ENCODE measurements around the gene HCN2.
"Not testable (repeated sequence)": the region's sequence is repeated elsewhere in the genome, so short reads cannot be mapped to it uniquely, and the experiment has no call there.

The HCN2 gene

GRCh38 chr19:623175-623916 lies 33.7 kb downstream of the HCN2 start:
- WGBS, 2 experiments (ENCODE audit: insufficient coverage in 2 of 2) = 94 to 96% methylated on average over 38 to 43 of the region's 44 CpGs
- Histone ChIP-seq H3K27ac (ENCODE audit: low read depth, low read length, severe bottlenecking) (no peak overlapping the region), H3K9me3 (ENCODE audit: control insufficient read depth, low read length) (no peaks in the 10 kb centered on the region), H3K4me3 (ENCODE audit: extremely low read depth, insufficient read depth, low read length, poor library complexity, severe bottlenecking) (no peak overlapping the region), H3K36me3 (ENCODE audit: control insufficient read depth, insufficient read depth, low read length) (peaks cover 66% of the 10 kb centered on the region), H3K4me1 (ENCODE audit: control insufficient read depth, insufficient read depth, low read length, poor library complexity, severe bottlenecking) (no peaks in the 10 kb centered on the region)

- peaks cover 66% of the 10 kb centered on the region for H3K36me3 ChIP-seq (ENCODE audit: control insufficient read depth, insufficient read depth, low read length)
- 90 to 91% methylated on average over 22 to 24 of the region's 24 CpGs for WGBS, 2 experiments (ENCODE audit: insufficient coverage in 2 of 2)
- no peak overlapping the region for H3K27ac ChIP-seq (ENCODE audit: low read depth, low read length, severe bottlenecking)
- no peaks in the 10 kb centered on the region for H3K9me3 ChIP-seq (ENCODE audit: control insufficient read depth, low read length)
- H3K4me1 ChIP-seq (ENCODE audit: control insufficient read depth, insufficient read depth, low read length, poor library complexity, severe bottlenecking) = no peaks in the 10 kb centered on the region
- H3K4me3 ChIP-seq (ENCODE audit: extremely low read depth, insufficient read depth, low read length, poor library complexity, severe bottlenecking) = no peak overlapping the region
These were observed 34.3 kb downstream of the HCN2 start for GRCh38 chr19:623974-624373.

- WGBS, 2 experiments (ENCODE audit: insufficient coverage in 2 of 2) = 95 to 96% methylated on average over 16 to 22 of the region's 24 CpGs
These were observed 34.9 kb downstream of the HCN2 start for GRCh38 chr19:624433-625109.

GRCh38 chr19:625257-625656 lies 35.6 kb downstream of the HCN2 start:
- Histone ChIP-seq H3K27ac (ENCODE audit: low read depth, low read length, severe bottlenecking) (no peak overlapping the region), H3K4me1 (ENCODE audit: control insufficient read depth, insufficient read depth, low read length, poor library complexity, severe bottlenecking) (no peaks in the 10 kb centered on the region), H3K9me3 (ENCODE audit: control insufficient read depth, low read length) (no peaks in the 10 kb centered on the region), H3K36me3 (ENCODE audit: control insufficient read depth, insufficient read depth, low read length) (peaks cover 60% of the 10 kb centered on the region), H3K4me3 (ENCODE audit: extremely low read depth, insufficient read depth, low read length, poor library complexity, severe bottlenecking) (no peak overlapping the region)
- WGBS, 2 experiments (ENCODE audit: insufficient coverage in 2 of 2) = 89 to 100% methylated on average over 4 of the region's 5 CpGs

More at GRCh38 chr19:624433-625109, 34.9 kb downstream of the HCN2 start:
- Histone ChIP-seq H3K36me3 (ENCODE audit: control insufficient read depth, insufficient read depth, low read length) (peaks cover 66% of the 10 kb centered on the region), H3K4me1 (ENCODE audit: control insufficient read depth, insufficient read depth, low read length, poor library complexity, severe bottlenecking) (no peaks in the 10 kb centered on the region), H3K27ac (ENCODE audit: low read depth, low read length, severe bottlenecking) (no peak overlapping the region), H3K9me3 (ENCODE audit: control insufficient read depth, low read length) (no peaks in the 10 kb centered on the region), H3K4me3 (ENCODE audit: extremely low read depth, insufficient read depth, low read length, poor library complexity, severe bottlenecking) (no peak overlapping the region)

GRCh38 chr19:626566-626965 lies 36.9 kb downstream of the HCN2 start:
- not testable (repeated sequence) for H3K4me3 ChIP-seq (ENCODE audit: extremely low read depth, insufficient read depth, low read length, poor library complexity, severe bottlenecking); H3K9me3 ChIP-seq (ENCODE audit: control insufficient read depth, low read length); H3K4me1 ChIP-seq (ENCODE audit: control insufficient read depth, insufficient read depth, low read length, poor library complexity, severe bottlenecking); H3K27ac ChIP-seq (ENCODE audit: low read depth, low read length, severe bottlenecking)
- H3K36me3 ChIP-seq (ENCODE audit: control insufficient read depth, insufficient read depth, low read length) = peaks cover 67% of the 10 kb centered on the region
- WGBS, 2 experiments (ENCODE audit: insufficient coverage in 2 of 2) = 98 to 100% methylated on average over 1 to 5 of the region's 7 CpGs

GRCh38 chr19:628168-628567 lies 38.5 kb downstream of the HCN2 start:
- no peak overlapping the region for H3K27ac ChIP-seq (ENCODE audit: low read depth, low read length, severe bottlenecking)
- 81 to 82% methylated on average over 15 to 16 of the region's 19 CpGs for WGBS, 2 experiments (ENCODE audit: insufficient coverage in 2 of 2)
- H3K4me1 ChIP-seq (ENCODE audit: control insufficient read depth, insufficient read depth, low read length, poor library complexity, severe bottlenecking) = peaks cover 4% of the 10 kb centered on the region
- H3K9me3 ChIP-seq (ENCODE audit: control insufficient read depth, low read length) = no peaks in the 10 kb centered on the region
- no peak overlapping the region for H3K4me3 ChIP-seq (ENCODE audit: extremely low read depth, insufficient read depth, low read length, poor library complexity, severe bottlenecking)
- peaks cover 59% of the 10 kb centered on the region for H3K36me3 ChIP-seq (ENCODE audit: control insufficient read depth, insufficient read depth, low read length)

- H3K27ac ChIP-seq (ENCODE audit: low read depth, low read length, severe bottlenecking); H3K4me1 ChIP-seq (ENCODE audit: control insufficient read depth, insufficient read depth, low read length, poor library complexity, severe bottlenecking); H3K4me3 ChIP-seq (ENCODE audit: extremely low read depth, insufficient read depth, low read length, poor library complexity, severe bottlenecking); H3K9me3 ChIP-seq (ENCODE audit: control insufficient read depth, low read length): not testable (repeated sequence)
- peaks cover 48% of the 10 kb centered on the region for H3K36me3 ChIP-seq (ENCODE audit: control insufficient read depth, insufficient read depth, low read length)
- WGBS, 2 experiments (ENCODE audit: insufficient coverage in 2 of 2) = 96 to 97% methylated on average over 20 to 21 of the region's 25 CpGs
These were observed 39.8 kb downstream of the HCN2 start for GRCh38 chr19:629515-629914.

GRCh38 chr19:629961-630714 lies 40.5 kb downstream of the HCN2 start:
- H3K36me3 ChIP-seq (ENCODE audit: control insufficient read depth, insufficient read depth, low read length) = peaks cover 42% of the 10 kb centered on the region
- peaks cover 7% of the 10 kb centered on the region for H3K4me1 ChIP-seq (ENCODE audit: control insufficient read depth, insufficient read depth, low read length, poor library complexity, severe bottlenecking)
- WGBS, 2 experiments (ENCODE audit: insufficient coverage in 2 of 2) = 95 to 98% methylated on average over 26 to 27 of the region's 30 CpGs
- no peak overlapping the region for H3K27ac ChIP-seq (ENCODE audit: low read depth, low read length, severe bottlenecking)
- no peaks in the 10 kb centered on the region for H3K9me3 ChIP-seq (ENCODE audit: control insufficient read depth, low read length)
- no peak overlapping the region for H3K4me3 ChIP-seq (ENCODE audit: extremely low read depth, insufficient read depth, low read length, poor library complexity, severe bottlenecking)

GRCh38 chr19:632579-633067 lies 42.9 kb downstream of the HCN2 start:
- Histone ChIP-seq H3K9me3 (ENCODE audit: control insufficient read depth, low read length) (no peaks in the 10 kb centered on the region), H3K4me1 (ENCODE audit: control insufficient read depth, insufficient read depth, low read length, poor library complexity, severe bottlenecking) (peaks cover 7% of the 10 kb centered on the region), H3K27ac (ENCODE audit: low read depth, low read length, severe bottlenecking) (peak overlapping the region; percentile 18), H3K36me3 (ENCODE audit: control insufficient read depth, insufficient read depth, low read length) (peaks cover 31% of the 10 kb centered on the region), H3K4me3 (ENCODE audit: extremely low read depth, insufficient read depth, low read length, poor library complexity, severe bottlenecking) (peak overlapping the region; percentile 74)
- WGBS, 2 experiments (ENCODE audit: insufficient coverage in 2 of 2) = 1 to 2% methylated on average over 31 to 33 of the region's 35 CpGs

DNA sequence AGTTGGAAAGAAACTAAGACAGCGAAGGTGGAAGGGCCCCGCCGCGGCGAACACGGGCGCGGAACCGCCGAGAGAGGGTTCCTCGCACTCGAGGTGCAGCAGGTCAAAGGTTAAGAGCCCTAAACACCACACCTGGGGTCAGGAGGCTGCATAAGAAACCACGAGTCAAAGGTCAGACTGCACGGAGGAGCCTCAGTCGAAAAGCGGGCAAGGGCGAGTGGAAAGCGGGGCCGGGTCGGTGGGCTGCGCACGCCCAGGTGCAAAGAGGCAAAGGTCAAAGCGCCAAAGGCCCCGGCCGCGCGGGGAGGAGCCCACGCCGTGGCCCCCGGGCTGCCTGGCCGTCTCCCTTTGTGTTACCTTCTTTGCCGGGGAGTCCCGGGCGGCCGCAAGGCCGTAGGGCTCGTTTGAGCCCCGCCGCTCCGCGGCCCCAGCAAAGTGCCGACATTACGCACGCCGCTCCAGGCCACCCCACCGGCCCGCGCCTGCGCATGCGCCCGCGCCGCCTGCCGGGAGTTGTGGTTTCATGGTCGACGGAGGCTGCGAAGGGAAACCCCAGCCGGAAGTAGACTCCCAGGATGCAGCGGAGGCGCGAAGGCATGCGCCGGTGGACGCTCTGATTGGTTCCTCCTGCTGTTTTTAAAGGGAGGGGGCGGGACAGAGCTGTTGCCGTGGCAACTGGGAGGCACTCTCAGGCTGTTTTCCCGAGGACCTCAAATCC lies 43.5 kb downstream of the HCN2 start, which contains the start of gene POLRMT:
Gene POLRMT, minus strand, starts transcription at position 470 of the 718 bp plus-strand sequence. Its CDS starts 25 bp downstream, at position 445.
- peaks cover 7% of the 10 kb centered on the region for H3K4me1 ChIP-seq (ENCODE audit: control insufficient read depth, insufficient read depth, low read length, poor library complexity, severe bottlenecking)
- H3K36me3 ChIP-seq (ENCODE audit: control insufficient read depth, insufficient read depth, low read length) = peaks cover 25% of the 10 kb centered on the region
- 0 to 1% methylated on average over 41 to 66 of the region's 67 CpGs for WGBS, 2 experiments (ENCODE audit: insufficient coverage in 2 of 2)
- peak within 1 kb of the TSS; percentile 64 for H3K27ac ChIP-seq (ENCODE audit: low read depth, low read length, severe bottlenecking)
- H3K9me3 ChIP-seq (ENCODE audit: control insufficient read depth, low read length) = no peaks in the 10 kb centered on the region
- H3K4me3 ChIP-seq (ENCODE audit: extremely low read depth, insufficient read depth, low read length, poor library complexity, severe bottlenecking) = peak within 1 kb of the TSS; percentile 74

Measured in mesodermal cell (in vitro differentiated cells).